Activated T-helper 1 cell treated with anti-CD3 and anti-CD28 coated beads, Interleukin-12 subunit alpha, Interleukin-12 subunit beta, Interleukin-2, Interleukin-4 antibody, amounts not matched to agents 30 ng/mL and 10 ng/mL and 1 ng/mL, durations not matched to agents 14 hours and 24 hours and 36 hours (primary cell): ENCODE data around the gene PLSCR3. TPM values are rescaled to one million over a fixed set of nuclear protein-coding genes. Genes with fewer than 3 reads are reported as not detected.

Source experiments
- DNase-seq: peaks from one replicate; pipeline ENCODE4 v3.0.0; 2021; ENCODE audit warnings: low spot score
- H3K27ac Mint-ChIP-seq: one replicate; pipeline ENCODE4 v1.8.0; 2021; ENCODE audit warnings: mild to moderate bottlenecking, mixed read lengths
- H3K27me3 Mint-ChIP-seq: one replicate; pipeline ENCODE4 v1.8.0; 2022; ENCODE audit warnings: mild to moderate bottlenecking, moderate library complexity, mixed read lengths; ENCODE audit not compliant: insufficient read depth
- H3K36me3 Mint-ChIP-seq: one replicate; pipeline ENCODE4 v1.8.0; 2021; ENCODE audit warnings: low read depth, mixed read lengths
- H3K4me1 Mint-ChIP-seq: one replicate; pipeline ENCODE4 v1.8.0; 2021; ENCODE audit warnings: low read depth, mixed read lengths
- H3K4me3 Mint-ChIP-seq: one replicate; pipeline ENCODE4 v1.8.0; 2021; ENCODE audit warnings: mild to moderate bottlenecking, moderate library complexity, mixed read lengths
- H3K9me3 Mint-ChIP-seq: one replicate; pipeline ENCODE4 v1.8.0; 2021; ENCODE audit warnings: mixed read lengths
- intact Hi-C: fragments of 100-400 bp; cut with micrococcal nuclease; formaldehyde crosslinking; loops from one replicate; pipeline ENCODE4 v1.15.1; 2024
- total RNA-seq: library from RNA; stranded (reverse); gene quantifications from 2 replicates; pipeline ENCODE4 v1.2.3, GENCODE V29; 2022

PLSCR3 gene
- total RNA-seq, 1 donor from 2014 or later = 78.2 TPM

DNA sequence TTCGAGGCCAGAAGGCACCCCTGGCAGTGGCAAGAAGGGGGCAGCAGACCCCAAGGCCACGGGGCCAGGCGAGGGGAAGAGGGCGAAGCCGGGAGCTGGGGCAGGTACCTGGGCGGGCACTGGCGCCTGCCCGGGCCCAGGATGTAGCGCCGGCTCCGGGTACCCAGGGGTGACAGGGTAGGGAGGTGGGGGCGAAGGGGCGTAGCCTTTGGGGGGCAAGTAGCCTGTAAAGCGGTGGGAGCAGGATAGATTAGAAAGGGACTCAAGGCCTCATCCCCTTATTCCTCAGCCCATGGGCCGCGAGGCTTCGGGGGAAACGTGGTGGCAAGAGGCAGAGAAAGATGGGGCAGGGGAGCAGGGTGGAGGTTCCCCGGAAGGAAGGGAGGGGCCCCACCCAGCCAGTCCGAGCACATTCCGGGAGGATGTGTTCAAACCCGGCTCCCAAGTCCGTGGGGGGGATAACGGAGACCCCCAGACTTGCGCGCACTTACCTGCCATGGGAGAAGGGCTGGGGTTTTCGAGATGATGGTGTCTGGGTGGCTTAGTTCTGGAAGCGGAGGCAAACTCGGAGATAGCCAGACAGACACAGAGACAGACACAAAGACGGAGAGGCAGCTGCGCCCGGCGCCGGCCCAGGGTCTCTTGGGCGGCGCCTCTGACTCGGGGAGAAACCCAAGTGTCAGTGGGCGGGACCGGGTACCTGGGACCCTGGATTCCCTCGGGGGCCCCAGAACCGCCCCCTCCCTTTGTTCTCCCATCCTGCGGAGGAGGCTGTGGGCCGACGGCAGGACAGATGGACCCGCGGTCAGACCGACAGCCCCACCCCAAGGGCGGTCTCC, 493 bp downstream of the PLSCR3 start:
- no peaks in the 10 kb centered on the region for H3K9me3 Mint-ChIP-seq
- peaks cover 2% of the 10 kb centered on the region for H3K27me3 Mint-ChIP-seq
- H3K4me1 Mint-ChIP-seq = peaks cover 22% of the 10 kb centered on the region
- intact Hi-C loops = loop anchor here (1.0 to 2.0 kb wide), 6 partner anchors 10 to 91 kb away; partner anchors contain the start of genes EIF5A, NEURL4, POLR2A and TMEM256
- peak; percentile 19 for DNase-seq
- peak overlapping the region; percentile 97 for H3K4me3 Mint-ChIP-seq
- H3K27ac Mint-ChIP-seq = peak overlapping the region; percentile 82
- H3K36me3 Mint-ChIP-seq = peaks cover 16% of the 10 kb centered on the region

DNA sequence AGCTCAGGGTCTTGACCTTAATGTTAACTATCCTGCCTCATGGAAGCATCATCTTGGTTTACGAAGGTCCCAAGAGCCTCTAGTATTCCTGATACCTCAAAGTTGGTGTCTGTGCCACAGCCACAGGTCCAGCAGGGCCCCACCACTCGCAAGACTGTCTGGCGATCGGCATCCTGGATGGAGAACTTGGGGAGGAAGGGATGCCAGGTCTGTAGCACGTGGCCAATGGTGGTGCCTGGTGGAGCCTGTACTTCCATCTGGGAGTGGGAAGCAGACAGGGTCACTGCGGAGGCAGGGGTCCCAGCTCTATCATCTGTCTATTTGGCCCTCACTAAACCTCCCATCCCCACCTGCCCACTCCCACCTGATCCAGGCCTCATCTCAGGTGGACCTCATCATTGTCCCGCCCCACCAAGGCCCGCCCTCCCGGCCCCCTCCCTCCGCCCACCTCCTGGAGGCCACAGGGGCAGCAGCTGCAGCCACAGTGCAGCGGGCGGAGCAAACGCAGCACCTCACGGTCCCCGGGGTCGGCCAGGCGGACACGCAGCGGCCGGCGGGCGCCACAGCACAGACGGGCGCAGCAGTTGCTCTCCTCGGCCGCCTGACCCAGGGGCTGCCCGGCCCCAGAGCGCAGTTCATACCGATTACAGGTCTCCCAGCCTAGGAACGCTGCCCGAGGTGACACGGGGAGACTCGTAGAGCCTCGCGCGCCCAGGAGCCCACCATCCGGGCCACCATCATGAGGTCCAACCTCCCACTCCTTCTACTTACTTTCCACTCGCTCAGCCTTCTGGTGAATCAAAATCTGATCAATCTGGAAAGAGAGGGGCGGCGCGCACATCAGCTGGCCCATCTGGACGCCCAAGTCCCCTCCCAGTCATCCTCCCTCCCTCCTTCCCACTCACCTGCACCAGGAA, 1.4 kb downstream of the PLSCR3 start:
- Mint-ChIP-seq H3K4me3 (peak overlapping the region; percentile 97), H3K36me3 (peaks cover 16% of the 10 kb centered on the region), H3K27ac (peak overlapping the region; percentile 70), H3K9me3 (no peaks in the 10 kb centered on the region), H3K4me1 (peaks cover 22% of the 10 kb centered on the region), H3K27me3 (peaks cover 2% of the 10 kb centered on the region)
- intact Hi-C loops = no loop called here
- no peak for DNase-seq

DNA sequence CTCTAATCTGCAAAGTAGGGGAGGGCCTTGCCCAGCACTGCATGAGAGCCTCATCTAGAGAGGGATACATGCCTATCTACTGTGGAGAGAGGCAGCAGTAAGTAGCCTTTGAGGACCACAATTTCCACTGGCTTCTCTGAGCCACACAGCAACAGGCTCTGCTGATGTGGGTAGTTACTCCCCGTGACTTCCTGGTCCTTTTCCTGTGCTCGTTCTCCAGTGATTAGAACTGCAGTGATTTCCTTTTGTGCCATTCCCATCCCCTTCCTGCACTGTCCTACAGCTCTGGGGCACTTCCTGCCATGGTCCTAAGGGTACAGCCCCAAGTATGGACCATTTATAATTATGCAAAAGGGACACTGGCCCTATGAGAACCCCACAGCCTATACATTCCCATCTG, 3.0 kb downstream of the PLSCR3 start:
- Mint-ChIP-seq H3K4me1 (peaks cover 22% of the 10 kb centered on the region), H3K4me3 (no peak overlapping the region), H3K27ac (no peak overlapping the region), H3K36me3 (peaks cover 19% of the 10 kb centered on the region), H3K27me3 (peaks cover 2% of the 10 kb centered on the region), H3K9me3 (no peaks in the 10 kb centered on the region)
- intact Hi-C loops = no loop called here
- DNase-seq = no peak

DNA sequence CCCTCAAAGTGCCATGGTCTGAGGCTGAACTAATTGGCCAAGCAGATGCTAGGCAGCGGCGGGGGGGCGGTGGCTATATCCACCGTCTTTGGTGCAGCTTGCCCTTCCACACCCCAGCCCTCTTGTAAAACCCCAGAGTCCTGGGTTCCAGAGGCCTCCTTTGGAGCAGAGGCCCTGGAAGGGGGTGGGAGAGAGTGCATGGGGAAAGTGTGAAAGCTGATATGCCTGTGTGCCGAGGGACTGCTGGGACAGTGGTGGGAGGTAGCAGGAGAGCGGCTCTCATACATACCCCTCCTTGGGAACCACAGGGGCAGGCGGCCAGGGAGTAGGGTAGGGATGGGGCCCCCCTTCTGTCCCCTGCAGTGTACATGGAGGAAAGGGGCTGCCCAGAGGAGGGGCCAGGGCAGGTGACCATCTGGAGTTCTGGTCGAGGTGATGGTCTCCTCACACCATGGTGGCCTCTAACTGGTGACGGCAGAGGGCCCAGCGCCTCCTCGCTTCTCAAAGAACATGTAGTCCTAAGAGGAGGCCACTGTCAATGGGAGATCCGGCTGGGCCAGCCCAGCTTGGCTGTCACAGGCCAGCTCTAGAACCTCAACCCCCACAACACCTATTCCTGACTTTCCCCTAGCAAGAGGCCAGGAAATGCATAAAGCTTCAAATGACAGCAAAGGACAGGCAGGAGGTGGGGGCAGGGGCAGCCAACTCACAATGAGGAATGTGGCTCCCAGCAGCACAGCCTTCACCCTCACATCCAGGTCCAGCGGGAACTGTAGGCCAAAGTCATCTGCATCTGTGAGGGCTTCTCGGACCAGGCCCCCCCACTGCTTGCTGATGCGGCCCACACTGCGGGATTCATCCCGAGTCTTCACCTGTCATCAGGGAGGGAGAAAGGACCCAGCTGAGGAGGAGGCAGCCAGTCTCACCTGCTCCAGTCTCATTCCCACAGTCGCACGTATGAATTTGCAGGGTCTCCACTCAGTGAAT, 4.1 kb downstream of the PLSCR3 start:
- Mint-ChIP-seq H3K9me3 (no peaks in the 10 kb centered on the region), H3K27me3 (peaks cover 2% of the 10 kb centered on the region)

DNA sequence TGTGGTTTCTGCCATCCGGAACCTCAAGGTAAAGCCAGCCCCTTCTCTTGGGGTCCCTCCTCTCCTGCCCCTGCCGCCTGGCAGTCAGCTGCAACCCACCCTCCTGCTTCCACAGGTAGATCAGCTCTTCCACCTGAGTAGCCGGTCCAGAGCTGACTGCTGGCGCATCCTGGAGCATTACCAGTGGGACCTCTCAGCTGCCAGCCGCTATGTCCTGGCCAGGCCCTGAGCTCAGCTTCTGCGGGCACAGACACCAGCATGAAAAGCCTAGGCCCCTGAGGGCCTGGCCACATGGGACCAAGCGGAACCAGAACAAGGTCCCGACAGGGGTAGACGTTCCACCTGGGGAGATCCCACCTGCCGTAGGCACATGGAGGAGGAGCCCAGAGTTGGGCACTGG, 5.5 kb downstream of the PLSCR3 start:
- Mint-ChIP-seq H3K27ac (no peak overlapping the region), H3K27me3 (no peaks in the 10 kb centered on the region), H3K36me3 (peaks cover 19% of the 10 kb centered on the region), H3K4me1 (peaks cover 22% of the 10 kb centered on the region), H3K9me3 (no peaks in the 10 kb centered on the region), H3K4me3 (no peak overlapping the region)
- no peak for DNase-seq
- intact Hi-C loops = no loop called here

More for the DNA sequence above, 4.1 kb downstream of the PLSCR3 start:
- intact Hi-C loops = no loop called here
- peaks cover 22% of the 10 kb centered on the region for H3K4me1 Mint-ChIP-seq
- no peak for DNase-seq
- H3K27ac Mint-ChIP-seq = no peak overlapping the region
- H3K36me3 Mint-ChIP-seq = peaks cover 19% of the 10 kb centered on the region
- no peak overlapping the region for H3K4me3 Mint-ChIP-seq

DNA sequence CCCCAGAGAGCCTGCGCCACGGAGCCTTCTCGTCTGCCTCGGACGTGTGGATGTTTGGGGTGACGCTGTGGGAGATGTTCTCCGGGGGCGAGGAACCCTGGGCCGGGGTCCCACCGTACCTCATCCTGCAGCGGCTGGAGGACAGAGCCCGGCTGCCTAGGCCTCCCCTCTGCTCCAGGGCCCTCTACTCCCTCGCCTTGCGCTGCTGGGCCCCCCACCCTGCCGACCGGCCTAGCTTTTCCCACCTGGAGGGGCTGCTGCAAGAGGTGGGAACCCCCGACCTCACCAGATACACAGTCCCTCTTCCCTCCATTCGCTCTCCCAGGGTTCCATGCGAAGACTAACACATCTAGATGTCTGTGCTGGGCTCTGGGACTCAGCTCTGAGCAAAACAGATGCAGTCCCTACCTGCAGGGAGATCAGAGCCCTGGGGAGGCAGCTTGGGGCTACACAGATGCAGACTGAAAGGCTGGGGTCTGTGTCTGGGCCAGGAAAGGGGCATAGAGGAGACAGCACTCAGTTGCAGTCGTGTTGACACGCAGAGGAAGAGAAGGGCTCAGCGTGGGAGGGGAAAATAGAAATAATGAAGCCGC, 9.7 kb downstream of the PLSCR3 start:
- DNase-seq = no peak
- peaks cover 7% of the 10 kb centered on the region for H3K36me3 Mint-ChIP-seq
- peaks cover 28% of the 10 kb centered on the region for H3K27me3 Mint-ChIP-seq
- intact Hi-C loops = loop anchor here (1.0 kb wide), 2 partner anchors 10 to 20 kb away; partner anchors contain the start of genes PLSCR3 and TMEM256
- peak overlapping the region; percentile 79 for H3K27ac Mint-ChIP-seq
- H3K4me1 Mint-ChIP-seq = peaks cover 5% of the 10 kb centered on the region
- H3K4me3 Mint-ChIP-seq = peak overlapping the region; percentile 77
- H3K9me3 Mint-ChIP-seq = peaks cover 2% of the 10 kb centered on the region

DNA sequence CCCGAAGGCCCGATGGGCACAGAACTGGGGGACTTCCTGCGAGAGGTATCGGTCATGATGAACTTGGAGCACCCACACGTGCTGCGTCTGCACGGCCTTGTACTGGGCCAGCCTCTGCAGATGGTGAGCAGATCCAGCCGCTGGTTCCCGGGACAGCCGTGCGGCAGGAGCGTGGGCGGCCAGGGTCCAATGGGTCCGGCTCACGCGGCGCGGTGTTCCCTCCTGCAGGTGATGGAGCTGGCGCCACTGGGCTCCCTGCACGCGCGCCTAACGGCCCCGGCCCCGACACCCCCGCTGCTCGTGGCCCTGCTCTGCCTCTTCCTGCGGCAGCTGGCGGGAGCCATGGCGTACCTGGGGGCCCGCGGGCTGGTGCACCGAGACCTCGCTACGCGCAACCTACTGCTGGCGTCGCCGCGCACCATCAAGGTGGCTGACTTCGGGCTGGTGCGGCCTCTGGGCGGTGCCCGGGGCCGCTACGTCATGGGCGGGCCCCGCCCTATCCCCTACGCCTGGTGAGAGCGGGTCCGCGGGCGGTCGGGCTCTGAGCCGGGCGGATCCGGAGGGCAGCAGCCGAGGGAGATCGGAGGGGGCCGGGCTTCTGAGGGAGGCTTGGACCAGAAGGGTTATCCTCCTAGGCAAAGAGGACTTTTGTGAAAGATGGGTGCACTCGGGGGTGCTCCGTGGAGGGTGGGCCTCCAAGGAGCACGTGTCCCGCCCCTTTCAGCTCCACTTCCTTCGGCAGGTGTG, 10.4 kb downstream of the PLSCR3 start:
- DNase-seq = peak; percentile 75
- peaks cover 9% of the 10 kb centered on the region for H3K9me3 Mint-ChIP-seq
- peaks cover 5% of the 10 kb centered on the region for H3K4me1 Mint-ChIP-seq
- intact Hi-C loops = loop anchor here (1.0 kb wide), 2 partner anchors 10 to 20 kb away; partner anchors contain the start of genes PLSCR3 and TMEM256
- peak overlapping the region; percentile 77 for H3K4me3 Mint-ChIP-seq
- no peak overlapping the region for H3K27ac Mint-ChIP-seq
- H3K27me3 Mint-ChIP-seq = peaks cover 35% of the 10 kb centered on the region
- peaks cover 9% of the 10 kb centered on the region for H3K36me3 Mint-ChIP-seq

DNA sequence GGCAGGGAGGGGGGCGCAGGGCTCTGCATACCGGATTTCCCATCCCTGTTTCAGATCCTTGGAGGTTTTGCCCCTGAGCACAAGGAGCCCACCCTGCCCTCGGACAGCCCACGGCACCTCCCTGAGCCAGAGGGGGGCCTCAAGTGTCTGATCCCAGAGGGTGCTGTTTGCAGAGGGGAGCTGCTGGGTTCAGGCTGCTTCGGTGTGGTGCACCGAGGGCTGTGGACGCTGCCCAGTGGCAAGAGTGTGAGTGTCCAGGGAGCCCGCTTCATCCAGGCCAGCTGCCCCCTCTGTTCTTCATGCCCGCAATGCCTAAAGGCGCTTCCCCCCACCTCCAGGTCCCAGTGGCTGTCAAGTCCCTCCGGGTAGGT, 11.0 kb downstream of the PLSCR3 start:
- peak overlapping the region; percentile 43 for H3K4me3 Mint-ChIP-seq
- H3K4me1 Mint-ChIP-seq = peaks cover 5% of the 10 kb centered on the region
- DNase-seq = no peak
- intact Hi-C loops = no loop called here
- H3K9me3 Mint-ChIP-seq = peaks cover 9% of the 10 kb centered on the region
- H3K27me3 Mint-ChIP-seq = peaks cover 36% of the 10 kb centered on the region
- H3K27ac Mint-ChIP-seq = no peak overlapping the region
- H3K36me3 Mint-ChIP-seq = peaks cover 9% of the 10 kb centered on the region

DNA sequence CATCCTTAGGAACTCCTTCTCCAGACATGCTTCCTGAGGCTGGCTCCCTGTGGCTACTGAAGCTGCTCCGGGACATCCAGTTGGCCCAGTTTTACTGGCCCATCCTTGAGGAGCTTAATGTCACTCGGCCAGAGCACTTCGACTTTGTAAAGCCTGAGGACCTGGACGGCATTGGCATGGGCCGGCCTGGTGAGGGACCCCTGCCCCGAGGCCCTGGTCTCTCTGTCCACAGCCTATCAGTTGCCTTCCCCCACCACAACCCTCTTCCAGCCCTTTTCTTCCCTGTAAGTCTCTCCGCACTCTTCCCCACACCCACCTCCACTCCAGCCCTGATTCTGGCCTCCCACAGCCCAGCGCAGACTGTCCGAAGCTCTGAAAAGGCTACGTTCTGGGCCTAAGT, 11.4 kb downstream of the PLSCR3 start:
- intact Hi-C loops = no loop called here
- Mint-ChIP-seq H3K27ac (no peak overlapping the region), H3K4me3 (peak overlapping the region; percentile 13), H3K36me3 (peaks cover 9% of the 10 kb centered on the region), H3K27me3 (peaks cover 36% of the 10 kb centered on the region), H3K4me1 (peaks cover 5% of the 10 kb centered on the region), H3K9me3 (peaks cover 9% of the 10 kb centered on the region)
- no peak for DNase-seq

DNA sequence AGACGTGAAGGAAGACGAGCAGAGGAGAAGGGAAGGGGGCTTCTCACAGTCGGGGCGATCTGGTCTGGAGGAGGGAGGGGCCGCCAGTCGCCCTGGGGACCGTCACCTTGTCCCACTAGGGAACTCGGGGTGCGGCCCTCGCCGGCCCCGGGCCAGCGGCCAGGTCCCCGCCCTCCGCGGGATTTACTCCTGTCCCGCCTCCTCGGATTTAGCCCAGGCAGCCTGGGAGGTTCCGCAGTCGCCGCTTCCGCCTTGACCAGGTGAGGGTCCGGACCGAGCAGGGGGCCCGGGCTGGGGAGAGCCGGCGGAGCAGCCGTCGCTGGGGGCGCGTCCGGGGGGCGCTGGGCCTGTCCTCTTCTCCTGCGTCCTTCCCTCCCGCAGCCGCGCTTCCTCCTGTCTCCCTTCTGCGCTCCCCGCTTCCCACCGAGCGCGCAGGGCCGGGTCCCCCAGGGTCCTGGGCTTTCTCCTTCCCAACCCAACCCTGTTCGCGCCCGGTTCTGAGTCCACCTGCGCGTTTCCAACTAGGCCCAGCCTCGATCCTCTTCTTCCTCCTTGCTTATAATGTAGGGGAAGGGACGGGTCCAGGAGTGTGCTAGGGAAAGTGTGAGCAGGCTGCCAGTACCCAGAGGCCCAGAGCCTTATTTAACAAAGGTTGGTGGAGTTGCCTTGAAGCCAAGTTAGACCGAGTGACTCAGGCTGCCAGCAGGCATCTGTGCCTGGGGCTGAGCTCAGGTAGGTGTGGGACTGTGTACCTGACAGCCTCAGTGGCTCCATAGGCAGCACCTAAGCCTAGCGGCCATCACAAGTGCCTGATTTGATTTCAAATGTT, 13.3 kb downstream of the PLSCR3 start, which contains the start of gene TNK1:
Gene TNK1, plus strand, starts transcription at position 235 of the 829 bp plus-strand sequence. CDS start 1,838 bp downstream, outside the sequence.
- intact Hi-C loops = no loop called here
- Mint-ChIP-seq H3K9me3 (peaks cover 9% of the 10 kb centered on the region), H3K36me3 (peaks cover 6% of the 10 kb centered on the region), H3K27me3 (peaks cover 47% of the 10 kb centered on the region), H3K27ac (peak within 1 kb of the TSS; percentile 13), H3K4me1 (peaks cover 5% of the 10 kb centered on the region), H3K4me3 (no peak within 1 kb of the TSS)
- DNase-seq = no peak
